Measurements from ENCODE around the gene SLA2.

DNA sequence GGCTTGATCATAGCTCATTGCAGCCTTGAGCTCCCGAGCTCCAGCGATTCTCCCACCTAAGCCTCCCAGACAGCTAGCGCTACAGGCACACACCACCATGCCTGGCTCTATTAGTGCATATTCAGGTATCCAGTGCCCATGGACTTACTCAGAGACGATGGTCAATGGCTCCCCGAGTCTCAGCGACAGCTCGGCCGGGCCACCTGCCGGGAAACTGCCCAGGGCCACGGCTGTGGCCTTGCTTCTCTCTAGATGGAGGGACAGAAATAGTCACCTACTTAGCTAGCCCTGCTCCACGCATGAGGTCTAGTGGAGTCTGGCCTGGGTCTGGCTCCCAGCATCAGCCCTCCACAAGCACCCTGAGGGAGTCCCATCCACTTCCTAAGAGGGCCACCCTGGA is 11.7 kb downstream of the SLA2 start:
- TF ChIP-seq EZH2phosphoT487 (IDR thresholded peaks at IDR 0.05; ENCODE audit: borderline replicate concordance, low read length) (no peak), EZH2 (IDR thresholded peaks at IDR 0.05; ENCODE audit: low read length, unreplicated experiment) (no peak)
- TF ChIP-seq, protein P1, sequence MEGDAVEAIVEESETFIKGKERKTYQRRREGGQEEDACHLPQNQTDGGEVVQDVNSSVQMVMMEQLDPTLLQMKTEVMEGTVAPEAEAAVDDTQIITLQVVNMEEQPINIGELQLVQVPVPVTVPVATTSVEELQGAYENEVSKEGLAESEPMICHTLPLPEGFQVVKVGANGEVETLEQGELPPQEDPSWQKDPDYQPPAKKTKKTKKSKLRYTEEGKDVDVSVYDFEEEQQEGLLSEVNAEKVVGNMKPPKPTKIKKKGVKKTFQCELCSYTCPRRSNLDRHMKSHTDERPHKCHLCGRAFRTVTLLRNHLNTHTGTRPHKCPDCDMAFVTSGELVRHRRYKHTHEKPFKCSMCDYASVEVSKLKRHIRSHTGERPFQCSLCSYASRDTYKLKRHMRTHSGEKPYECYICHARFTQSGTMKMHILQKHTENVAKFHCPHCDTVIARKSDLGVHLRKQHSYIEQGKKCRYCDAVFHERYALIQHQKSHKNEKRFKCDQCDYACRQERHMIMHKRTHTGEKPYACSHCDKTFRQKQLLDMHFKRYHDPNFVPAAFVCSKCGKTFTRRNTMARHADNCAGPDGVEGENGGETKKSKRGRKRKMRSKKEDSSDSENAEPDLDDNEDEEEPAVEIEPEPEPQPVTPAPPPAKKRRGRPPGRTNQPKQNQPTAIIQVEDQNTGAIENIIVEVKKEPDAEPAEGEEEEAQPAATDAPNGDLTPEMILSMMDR (conservative IDR thresholded peaks at IDR 0.05; ENCODE audit: low read depth, low read length) = no peak
